Bronchial epithelial cell (primary cell): ENCODE measurements around the gene ASGR1. TPM values are rescaled to one million over a fixed set of nuclear protein-coding genes. Genes with fewer than 3 reads are reported as not detected.
A peak's percentile ranks its signal among the peaks of the same experiment; 100 is the strongest.

ENCODE experiments used
- DNase-seq: peaks from one replicate; pipeline ENCODE4 v3.0.0-alpha.2; 2010; ENCODE audit warnings: low read depth
- FAIRE-seq: peaks from 2 replicates; lab custom pipeline; 2011; peaks lifted over from hg19 to GRCh38; lab: Jason Lieb, UNC
- H3K27me3 ChIP-seq: 2 replicates; pipeline ENCODE4 v1.5.1; 2011; ENCODE audit warnings: low read length; ENCODE audit not compliant: control insufficient read depth, insufficient read depth
- H3K36me3 ChIP-seq: 2 replicates; pipeline ENCODE4 v1.5.1; 2011; ENCODE audit warnings: low read length; ENCODE audit not compliant: control insufficient read depth, insufficient read depth
- H3K4me3 ChIP-seq: 2 replicates; pipeline ENCODE4 v1.5.1; 2011; ENCODE audit warnings: mild to moderate bottlenecking, low read depth, low read length, control low read depth
- CTCF ChIP-seq: IDR thresholded peaks from 2 replicates; pipeline ENCODE4 v1.5.1; 2011; ENCODE audit warnings: mild to moderate bottlenecking, moderate library complexity, low read length, control low read depth, inconsistent platforms; ENCODE audit not compliant: insufficient read depth, severe bottlenecking
- total RNA-seq: library from RNA; depleted of rRNA; stranded (reverse); fragments of >200 nt; gene quantifications from 2 replicates; pipeline ENCODE4 v1.2.1, GENCODE V29; 2014

ASGR1 gene
- total RNA-seq, 1 donor from 2014 or later, result under 0.01 TPM

- Histone ChIP-seq H3K36me3 (no peaks in the 10 kb centered on the region), H3K27me3 (peaks cover 4% of the 10 kb centered on the region), H3K4me3 (peak overlapping the region; percentile 33)
- FAIRE-seq (no peak), DNase-seq (peak; percentile 29)
- no peak for TF ChIP-seq CTCF
Observed at GRCh38 chr17:7177954-7178477, 1.2 kb downstream of the ASGR1 start.

DNA sequence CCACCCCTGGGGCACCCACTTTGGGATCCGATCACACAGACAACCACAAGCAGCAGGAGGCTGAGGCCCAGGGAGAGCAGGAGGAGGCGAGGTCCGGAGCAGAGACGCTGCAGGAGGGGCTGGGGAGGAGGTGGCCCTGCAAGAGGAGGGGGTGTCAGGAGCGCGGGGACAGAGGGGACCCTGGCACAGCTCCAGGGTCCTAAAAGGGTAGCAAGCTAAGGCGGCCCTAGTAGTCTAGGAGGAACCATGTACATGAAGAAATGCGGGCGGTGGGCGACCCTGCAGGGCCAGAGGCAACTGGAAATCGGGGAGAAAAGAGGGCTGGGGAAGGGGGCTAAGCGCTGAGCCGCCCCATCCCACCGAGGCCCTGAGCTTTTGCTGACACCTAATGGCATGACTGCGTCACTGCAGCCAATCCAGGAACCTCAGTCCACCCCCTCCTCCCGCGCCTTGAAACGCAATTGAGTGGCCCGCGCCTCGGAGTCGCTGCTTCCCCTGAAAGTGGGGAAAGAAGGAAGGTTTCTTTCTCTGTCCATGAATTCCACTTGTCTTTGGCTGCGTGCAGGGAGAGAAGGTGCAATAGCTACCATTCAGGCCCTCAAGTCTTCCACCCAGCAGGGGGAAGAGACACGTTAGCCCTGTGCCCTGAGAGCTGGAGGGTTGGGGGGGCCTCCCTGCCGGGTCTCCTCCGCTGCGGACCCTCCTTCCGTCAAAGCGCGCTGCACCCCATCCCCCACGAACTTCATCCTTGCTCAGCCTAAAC, 1.8 kb downstream of the ASGR1 start:
- Histone ChIP-seq H3K4me3 (peak overlapping the region; percentile 33), H3K36me3 (no peaks in the 10 kb centered on the region), H3K27me3 (peaks cover 4% of the 10 kb centered on the region)
- FAIRE-seq, result no peak
- TF ChIP-seq CTCF, result peak; percentile 95
- peak; percentile 41 for DNase-seq

DNA sequence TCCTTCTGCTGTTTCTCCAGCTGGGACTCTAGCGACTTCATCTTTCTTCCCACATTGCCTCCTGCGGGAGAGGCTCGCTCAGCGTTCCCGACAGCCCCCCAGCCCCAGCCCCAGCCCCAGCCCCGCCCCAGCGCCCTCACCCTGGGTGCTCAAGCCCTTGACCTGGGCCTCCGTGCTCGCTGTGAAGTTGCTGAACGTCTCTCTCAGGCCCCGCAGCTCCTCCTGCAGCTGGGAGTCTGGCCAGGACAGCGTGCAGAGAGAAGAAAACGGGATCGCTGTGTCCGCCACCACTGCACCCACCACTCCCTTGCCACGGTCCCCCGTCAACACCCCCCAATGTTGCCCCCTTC, 2.4 kb downstream of the ASGR1 start:
- Histone ChIP-seq H3K4me3 (no peak overlapping the region), H3K36me3 (no peaks in the 10 kb centered on the region), H3K27me3 (peaks cover 4% of the 10 kb centered on the region)
- DNase-seq (no peak), FAIRE-seq (no peak)
- no peak for TF ChIP-seq CTCF

- H3K4me3 ChIP-seq, result no peak overlapping the region
- H3K36me3 ChIP-seq, result no peaks in the 10 kb centered on the region
- H3K27me3 ChIP-seq, result peaks cover 4% of the 10 kb centered on the region
- DNase-seq (no peak), FAIRE-seq (peak; percentile 64)
- no peak for TF ChIP-seq CTCF
Observed at GRCh38 chr17:7176107-7176840, 2.9 kb downstream of the ASGR1 start.

DNA sequence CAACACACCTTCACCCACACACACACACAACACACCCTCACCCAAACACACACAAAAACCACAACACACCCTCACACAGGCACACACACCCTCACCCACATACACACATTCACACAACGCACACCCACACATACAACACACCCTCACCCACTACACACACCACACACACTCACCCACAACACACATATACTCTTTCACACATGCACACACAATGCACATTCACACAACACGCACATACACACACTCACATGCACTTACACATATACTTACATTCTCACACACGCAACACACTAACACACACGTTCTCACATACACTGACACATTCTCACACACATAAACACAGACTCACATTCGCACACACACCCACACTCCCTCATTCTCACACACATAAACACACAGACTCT, 3.8 kb downstream of the ASGR1 start:
- TF ChIP-seq CTCF, result no peak
- Histone ChIP-seq H3K4me3 (no peak overlapping the region), H3K27me3 (peaks cover 4% of the 10 kb centered on the region), H3K36me3 (no peaks in the 10 kb centered on the region)
- FAIRE-seq (no peak), DNase-seq (no peak)
